ENCODE results near the gene CCDC9B.

The CCDC9B gene

GRCh38 chr15:40325700-40326099 lies 15.0 kb downstream of the CCDC9B start:
- no peak for DNase-seq

- no peak for DNase-seq
These were observed 15.6 kb downstream of the CCDC9B start for GRCh38 chr15:40325188-40325587.

GRCh38 chr15:40323953-40324937 lies 16.5 kb downstream of the CCDC9B start:
- DNase-seq = no peak

GRCh38 chr15:40323239-40323952 lies 17.3 kb downstream of the CCDC9B start, which contains the start of gene INAFM2:
Gene INAFM2, plus strand, starts transcription at chr15:40323692. Its CDS starts 364 bp downstream, at chr15:40324056.
- no peak for DNase-seq

- no peak for DNase-seq
These were observed 18.1 kb downstream of the CCDC9B start for GRCh38 chr15:40322531-40323238.

GRCh38 chr15:40320931-40321371 lies 19.8 kb downstream of the CCDC9B start:
- no peak for DNase-seq

GRCh38 chr15:40320409-40320808 lies 20.3 kb downstream of the CCDC9B start:
- no peak for DNase-seq

GRCh38 chr15:40317580-40317979 lies 23.2 kb downstream of the CCDC9B start:
- no peak for DNase-seq

GRCh38 chr15:40316931-40317330 lies 23.8 kb downstream of the CCDC9B start:
- no peak for DNase-seq

- no peak for DNase-seq
These were observed 25.9 kb downstream of the CCDC9B start for GRCh38 chr15:40314723-40315276.

GRCh38 chr15:40313531-40314398 lies 27.0 kb downstream of the CCDC9B start:
- no peak for DNase-seq

GRCh38 chr15:40312370-40313158 lies 28.2 kb downstream of the CCDC9B start:
- no peak for DNase-seq

- no peak for DNase-seq
These were observed 29.7 kb downstream of the CCDC9B start for GRCh38 chr15:40310993-40311392.

- no peak for DNase-seq
These were observed 30.5 kb downstream of the CCDC9B start for GRCh38 chr15:40310001-40310959.

- DNase-seq = no peak
These were observed 31.3 kb downstream of the CCDC9B start for GRCh38 chr15:40309344-40309862.

- no peak for DNase-seq
These were observed 33.1 kb downstream of the CCDC9B start, which contains the start of gene PLCB2 for GRCh38 chr15:40307421-40308211. Gene PLCB2, minus strand, starts transcription at chr15:40307935. Its CDS starts 263 bp downstream, at chr15:40307672.

- DNase-seq = no peak
These were observed 33.8 kb downstream of the CCDC9B start for GRCh38 chr15:40306908-40307307.

- DNase-seq = no peak
These were observed 34.4 kb downstream of the CCDC9B start for GRCh38 chr15:40306371-40306770.

Measured in cortex of kidney (tissue), 1 donor.